ENCODE results near the gene MAPT.

Gene MAPT

DNA sequence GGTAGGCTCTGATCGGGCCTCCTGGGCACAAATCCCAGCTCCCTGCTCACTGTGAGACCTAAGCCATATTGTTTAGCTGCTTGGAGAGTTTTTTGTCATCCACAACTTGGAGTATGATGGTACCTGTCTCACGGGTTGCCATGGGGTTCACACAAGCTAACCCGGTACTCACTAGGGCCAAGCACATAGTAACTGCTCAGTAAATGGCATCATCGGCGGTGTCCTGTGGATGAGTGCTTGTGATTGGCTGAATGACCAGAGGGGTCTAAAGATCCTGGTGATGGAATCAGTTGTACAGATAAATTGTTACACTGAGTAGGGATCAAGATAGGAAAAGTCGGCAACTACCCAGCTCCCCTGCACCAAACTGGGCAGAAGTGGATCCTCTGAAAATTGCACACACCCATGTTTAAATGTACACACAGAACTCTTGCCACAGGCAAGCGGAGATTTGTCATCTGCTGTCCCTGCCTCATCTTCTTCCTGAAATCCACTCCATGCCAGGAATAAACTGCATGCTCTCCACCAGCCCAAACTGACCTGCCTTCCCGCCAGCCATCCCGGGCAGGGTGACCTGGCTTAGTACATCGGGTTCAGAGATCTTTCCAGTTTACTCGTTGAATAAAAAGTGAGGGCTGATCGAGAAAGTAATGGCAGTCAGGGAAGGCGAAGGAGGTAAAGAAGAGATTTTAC is 6.5 kb downstream of the MAPT start:
- Histone ChIP-seq H3K9me3 (replicated peaks in 1 of 11) (no peaks in the 10 kb centered on the region), H3K27ac (no peak overlapping the region), H4K20me1 (peaks cover 0 to 25% (median 17%) of the 10 kb centered on the region in 11 experiments; a peak in 16 of 22 replicates), H3K4me3 (no peak overlapping the region), H3K9ac (no peak overlapping the region), H3K4me2 (no peak overlapping the region), H3K27me3 (peaks cover 42 to 53% (median 50%) of the 10 kb centered on the region in 11 experiments), H3K4me1 (peaks cover 0 to 5% (median 3%) of the 10 kb centered on the region in 10 experiments; a peak in 14 of 20 replicates), H3K36me3 (no peaks in the 10 kb centered on the region)
- no peak for TF ChIP-seq Cebpa-rat (IDR thresholded peaks at IDR 0.05)

DNA sequence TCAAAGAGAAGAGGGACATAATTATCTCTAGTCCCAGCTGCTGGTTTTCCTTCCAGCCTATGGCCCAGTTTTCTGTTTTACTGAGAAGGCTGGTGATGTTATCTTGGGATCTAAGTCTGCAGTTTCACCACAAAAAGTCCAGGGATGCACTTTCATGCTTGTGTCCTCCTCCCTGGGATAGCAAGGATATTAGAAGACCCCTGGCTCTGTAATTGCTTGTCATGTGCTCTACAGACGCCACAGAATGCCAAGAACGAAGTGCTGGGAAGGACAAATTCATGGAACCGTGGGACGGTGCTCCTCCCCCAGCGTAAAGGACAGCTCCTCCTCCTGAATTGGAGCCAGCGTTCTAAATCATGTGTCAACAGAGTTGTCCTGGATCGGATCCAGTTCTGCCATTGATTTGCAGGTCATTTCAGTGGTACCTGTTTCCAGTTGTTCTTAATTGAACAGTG is 8.6 kb downstream of the MAPT start:
- Histone ChIP-seq H3K9ac (no peak overlapping the region), H3K4me1 (no peaks in the 10 kb centered on the region), H3K27ac (no peak overlapping the region), H3K36me3 (no peaks in the 10 kb centered on the region), H3K27me3 (peaks cover 21 to 33% (median 30%) of the 10 kb centered on the region in 11 experiments), H3K9me3 (replicated peaks in 1 of 11) (no peaks in the 10 kb centered on the region), H3K4me3 (no peak overlapping the region), H3K4me2 (no peak overlapping the region), H4K20me1 (peaks cover 0 to 4% (median 0%) of the 10 kb centered on the region in 11 experiments; a peak in 4 of 22 replicates)
- TF ChIP-seq Cebpa-rat (IDR thresholded peaks at IDR 0.05): no peak

DNA sequence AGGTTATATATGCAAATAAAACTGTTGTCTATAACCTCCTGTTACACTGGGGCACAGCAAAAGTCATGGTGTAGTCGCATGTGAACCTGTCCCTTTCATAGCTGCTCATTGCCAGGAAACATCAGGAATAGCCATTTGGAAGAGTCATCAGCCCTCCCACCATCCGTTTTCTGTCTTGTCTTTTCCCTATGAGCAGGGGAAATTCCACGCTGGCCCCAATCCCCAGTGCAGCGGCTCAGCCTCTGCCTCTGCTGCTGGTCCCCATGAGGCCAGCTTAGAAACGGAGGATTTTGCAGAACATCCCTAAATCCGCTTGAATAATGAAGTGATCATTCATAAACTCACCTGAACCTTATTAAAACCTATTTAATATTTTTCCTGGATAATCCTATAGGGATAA is 10.5 kb downstream of the MAPT start:
- H3K4me2 ChIP-seq: no peak overlapping the region
- no peak for TF ChIP-seq Cebpa-rat (IDR thresholded peaks at IDR 0.05)
- H3K4me1 ChIP-seq: no peaks in the 10 kb centered on the region
- H3K36me3 ChIP-seq: no peaks in the 10 kb centered on the region
- no peak overlapping the region for H3K4me3 ChIP-seq
- H3K9ac ChIP-seq: no peak overlapping the region
- no peaks in the 10 kb centered on the region; a peak in 1 of 22 replicates for H4K20me1 ChIP-seq
- no peaks in the 10 kb centered on the region for H3K9me3 ChIP-seq (replicated peaks in 1 of 11)
- H3K27ac ChIP-seq: no peak overlapping the region
- peaks cover 2 to 13% (median 10%) of the 10 kb centered on the region in 11 experiments for H3K27me3 ChIP-seq

DNA sequence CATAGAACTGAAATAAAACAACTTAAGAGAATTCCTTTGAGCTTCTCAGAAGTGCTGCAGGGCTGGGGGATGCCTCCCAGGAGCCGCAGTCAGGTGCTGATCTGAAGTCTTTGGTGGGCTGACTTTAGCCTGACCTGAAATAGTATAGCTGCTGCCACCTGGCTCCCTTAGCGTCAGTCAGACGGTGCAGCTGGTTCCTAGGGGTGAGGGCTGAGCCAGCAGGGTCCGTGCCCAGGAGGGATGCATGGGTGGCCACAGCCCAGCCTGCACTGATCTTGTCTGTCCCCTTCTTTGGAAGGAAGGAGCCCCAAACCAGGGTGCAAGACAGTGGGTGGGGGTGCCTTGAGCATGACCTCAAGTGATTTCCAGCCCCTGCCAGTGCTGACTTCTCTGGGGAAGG is 11.5 kb downstream of the MAPT start:
- Histone ChIP-seq H3K4me3 (no peak overlapping the region), H3K9ac (no peak overlapping the region), H4K20me1 (no peaks in the 10 kb centered on the region), H3K4me1 (peaks cover 0 to 6% (median 4%) of the 10 kb centered on the region in 10 experiments; a peak in 9 of 20 replicates), H3K27ac (no peak overlapping the region), H3K4me2 (no peak overlapping the region), H3K9me3 (replicated peaks in 1 of 11) (no peaks in the 10 kb centered on the region), H3K36me3 (no peaks in the 10 kb centered on the region), H3K27me3 (peaks cover 0 to 4% (median 1%) of the 10 kb centered on the region in 11 experiments; a peak in 6 of 22 replicates)
- no peak for TF ChIP-seq Cebpa-rat (IDR thresholded peaks at IDR 0.05)

DNA sequence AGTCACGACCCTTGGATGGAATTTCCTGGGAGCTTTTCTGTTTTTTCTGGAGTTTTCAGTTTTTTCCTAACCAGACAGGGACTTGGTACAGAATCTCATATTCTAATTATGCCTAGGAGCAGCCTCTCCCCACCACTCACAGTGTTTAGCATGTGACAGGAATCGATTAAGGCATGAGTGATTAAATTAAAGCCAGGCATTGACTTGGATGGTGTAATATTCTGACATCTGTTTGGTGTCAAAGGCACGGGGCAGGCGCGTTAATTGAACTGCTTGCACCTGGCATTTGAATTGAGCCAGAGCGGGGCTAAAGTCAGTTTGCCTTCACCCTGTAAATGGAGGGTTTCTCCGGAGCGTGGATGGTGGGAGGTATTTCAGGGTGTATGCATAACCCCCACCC is 11.9 kb downstream of the MAPT start:
- H3K4me3 ChIP-seq: no peak overlapping the region
- no peak overlapping the region for H3K27ac ChIP-seq
- H4K20me1 ChIP-seq: no peaks in the 10 kb centered on the region
- no peak overlapping the region for H3K9ac ChIP-seq
- H3K27me3 ChIP-seq: no peaks in the 10 kb centered on the region
- H3K4me2 ChIP-seq: no peak overlapping the region
- H3K36me3 ChIP-seq: no peaks in the 10 kb centered on the region
- H3K4me1 ChIP-seq: peaks cover 0 to 9% (median 5%) of the 10 kb centered on the region in 10 experiments; a peak in 9 of 20 replicates
- TF ChIP-seq Cebpa-rat (IDR thresholded peaks at IDR 0.05): no peak
- no peaks in the 10 kb centered on the region for H3K9me3 ChIP-seq (replicated peaks in 1 of 11)

DNA sequence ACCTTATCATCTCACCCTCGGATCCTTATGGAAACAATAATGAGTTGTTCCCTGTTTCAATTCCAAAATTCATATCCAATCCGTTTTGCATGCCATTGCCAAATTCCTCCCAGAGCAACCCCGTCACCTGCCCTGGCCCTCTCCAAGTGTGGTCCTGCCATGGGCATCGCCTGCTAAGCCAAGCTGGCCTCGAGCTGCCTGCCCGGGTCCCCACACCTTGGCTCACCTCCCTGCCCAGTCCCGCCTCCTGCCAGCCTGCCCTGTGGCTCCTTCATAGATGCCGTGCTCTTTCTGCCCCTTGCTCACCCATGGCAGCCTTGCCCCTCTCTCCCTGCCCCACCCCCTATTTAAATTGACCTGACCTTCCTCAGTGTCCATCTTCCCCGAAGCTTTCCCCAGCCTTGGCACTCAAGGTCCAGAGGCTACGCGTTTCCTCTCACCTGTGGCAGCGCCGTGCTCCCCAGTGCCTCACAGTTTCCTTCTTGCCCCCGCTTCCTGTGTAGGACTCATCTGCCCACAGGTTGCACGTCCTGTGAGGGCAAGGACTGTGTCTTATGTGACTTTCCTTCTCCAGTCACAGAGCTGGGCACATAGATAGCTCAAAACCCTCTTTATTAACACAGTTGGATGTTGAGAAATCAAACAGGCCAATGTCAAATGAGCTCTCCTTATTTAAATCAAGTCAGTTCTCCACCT is 12.7 kb downstream of the MAPT start:
- Histone ChIP-seq H4K20me1 (no peaks in the 10 kb centered on the region), H3K36me3 (no peaks in the 10 kb centered on the region), H3K9ac (no peak overlapping the region), H3K4me2 (no peak overlapping the region), H3K9me3 (replicated peaks in 1 of 11) (peaks cover under 1 to 4% (median 3%) of the 10 kb centered on the region in 11 experiments; a peak in 21 of 22 replicates), H3K27me3 (no peaks in the 10 kb centered on the region), H3K4me3 (no peak overlapping the region), H3K4me1 (peaks cover 0 to 9% (median 5%) of the 10 kb centered on the region in 10 experiments; a peak in 9 of 20 replicates), H3K27ac (no peak overlapping the region)
- no peak for TF ChIP-seq Cebpa-rat (IDR thresholded peaks at IDR 0.05)

DNA sequence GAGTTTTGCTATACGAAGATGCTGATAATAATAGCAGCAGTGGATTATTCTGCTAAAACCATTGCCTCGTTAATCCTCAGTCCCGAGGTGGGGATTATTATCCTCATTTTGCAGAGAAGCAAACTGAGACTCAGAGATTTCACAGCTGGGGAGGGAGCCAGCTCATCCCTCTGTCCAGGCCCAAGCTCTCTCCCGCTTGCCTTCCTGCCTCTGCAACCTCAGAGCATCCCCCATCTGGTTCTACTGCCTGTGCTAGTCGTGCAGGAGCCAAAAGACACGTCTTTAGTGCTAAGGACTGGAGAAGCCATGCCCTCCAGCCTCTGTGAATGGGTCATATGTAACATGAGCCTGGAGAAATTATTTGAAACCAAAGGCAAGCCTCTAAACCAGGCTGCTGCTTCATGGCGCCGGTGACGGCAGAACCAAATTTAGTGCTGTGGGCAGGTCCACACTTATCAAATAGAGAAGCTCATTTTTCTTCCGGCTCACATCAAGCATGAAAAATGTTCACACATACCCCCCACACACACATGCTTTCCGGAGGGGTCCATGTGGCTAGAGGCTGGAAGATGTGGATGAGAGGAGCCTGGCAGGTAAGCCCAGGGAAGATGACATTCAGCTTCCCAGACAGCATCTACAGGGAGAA is 13.5 kb downstream of the MAPT start:
- Histone ChIP-seq H3K9me3 (replicated peaks in 1 of 11) (peaks cover 9 to 12% (median 11%) of the 10 kb centered on the region in 11 experiments), H3K9ac (no peak overlapping the region), H4K20me1 (no peaks in the 10 kb centered on the region), H3K27ac (no peak overlapping the region), H3K4me2 (no peak overlapping the region), H3K4me3 (no peak overlapping the region), H3K27me3 (no peaks in the 10 kb centered on the region), H3K4me1 (peaks cover 0 to 9% (median 5%) of the 10 kb centered on the region in 10 experiments; a peak in 9 of 20 replicates), H3K36me3 (no peaks in the 10 kb centered on the region)
- no peak for TF ChIP-seq Cebpa-rat (IDR thresholded peaks at IDR 0.05)

DNA sequence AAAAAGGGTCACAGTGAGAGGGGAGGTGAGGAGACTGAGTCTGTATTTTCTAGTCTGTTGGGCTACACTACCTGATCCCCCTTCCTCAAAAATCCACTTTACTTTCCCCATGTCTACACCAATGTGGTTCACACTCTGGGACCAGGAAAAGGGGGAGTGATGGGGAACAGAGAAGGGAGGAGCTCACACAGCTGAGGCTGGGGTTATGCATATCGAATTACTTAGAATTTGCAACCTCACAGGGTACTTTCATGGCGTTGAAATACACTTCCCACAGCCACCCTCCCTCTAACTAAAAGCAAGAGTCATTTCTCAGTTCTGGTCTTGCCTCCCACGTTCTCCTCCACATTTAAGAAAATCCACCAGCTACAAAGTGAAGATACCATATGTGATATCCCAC is 14.1 kb downstream of the MAPT start:
- no peak for TF ChIP-seq Cebpa-rat (IDR thresholded peaks at IDR 0.05)
- Histone ChIP-seq H3K4me3 (no peak overlapping the region), H3K36me3 (no peaks in the 10 kb centered on the region), H3K4me2 (no peak overlapping the region), H3K9ac (no peak overlapping the region), H3K27ac (no peak overlapping the region), H3K27me3 (no peaks in the 10 kb centered on the region), H3K4me1 (peaks cover 0 to 11% (median 6%) of the 10 kb centered on the region in 10 experiments; a peak in 15 of 20 replicates), H4K20me1 (no peaks in the 10 kb centered on the region), H3K9me3 (replicated peaks in 1 of 11) (peaks cover 14 to 18% (median 17%) of the 10 kb centered on the region in 11 experiments)

DNA sequence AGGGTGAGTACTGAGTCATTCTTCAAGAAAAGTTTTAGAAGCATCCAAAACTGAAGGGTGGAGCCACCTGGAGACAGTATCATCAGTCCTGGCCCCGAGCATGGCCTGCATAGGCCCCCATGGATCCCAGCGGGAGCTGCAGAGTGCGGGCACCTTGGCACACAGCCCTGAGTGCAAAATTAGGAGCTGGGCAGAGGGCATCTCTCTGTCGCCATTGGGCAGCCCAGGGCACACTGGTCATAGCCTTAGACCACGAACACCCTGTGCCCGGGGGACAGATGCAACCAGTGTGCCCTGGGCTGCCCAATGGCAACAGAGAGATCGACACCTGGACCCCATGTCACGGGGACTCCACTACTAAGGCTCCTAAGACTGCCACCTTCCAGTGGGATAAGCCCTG is 14.6 kb downstream of the MAPT start:
- Histone ChIP-seq H3K4me3 (no peak overlapping the region), H3K27me3 (no peaks in the 10 kb centered on the region), H3K9me3 (replicated peaks in 1 of 11) (peaks cover 15 to 20% (median 18%) of the 10 kb centered on the region in 11 experiments), H3K4me2 (no peak overlapping the region), H3K4me1 (peaks cover 2 to 16% (median 11%) of the 10 kb centered on the region in 10 experiments), H3K9ac (no peak overlapping the region), H4K20me1 (no peaks in the 10 kb centered on the region), H3K27ac (no peak overlapping the region), H3K36me3 (no peaks in the 10 kb centered on the region)
- TF ChIP-seq Cebpa-rat (IDR thresholded peaks at IDR 0.05): no peak

All from BLaER1 treated with 17β-estradiol and CSF1 and Interleukin-3, amounts not matched to agents 10 nM and 100 nM (cell line).